ENCODE measurements around the gene ROM1. TPM values are rescaled to one million over a fixed set of nuclear protein-coding genes. Genes with fewer than 3 reads are reported as not detected.
A peak's percentile ranks its signal among the peaks of the same experiment; 100 is the strongest.

ROM1 gene
- total RNA-seq, 4 donors from 2014 or later = 3.7 to 11.9 (median 10.1) TPM

GRCh38 chr11:62644220-62644619 is 31.2 kb downstream of the ROM1 start:
- no peaks in the 10 kb centered on the region for H3K9me3 ChIP-seq
- WGBS = 79% methylated on average over 8 of the region's 8 CpGs
- peak overlapping the region in 1 of 4 donors; percentile 92 for H3K27ac ChIP-seq (replicated peaks in 1 of 4)
- no peak for TF ChIP-seq EP300 (IDR thresholded peaks at IDR 0.05)
- no peak for TF ChIP-seq POLR2AphosphoS5 (IDR thresholded peaks at IDR 0.05)
- no peak for TF ChIP-seq CTCF (IDR thresholded peaks at IDR 0.05)
- no peak for TF ChIP-seq POLR2A (IDR thresholded peaks at IDR 0.05; ENCODE audit: low read depth)
- H3K4me3 ChIP-seq = no peak overlapping the region
- peaks cover 16 to 53% (median 46%) of the 10 kb centered on the region in 4 donors for H3K36me3 ChIP-seq
- no peak for DNase-seq (ENCODE audit: extremely low spot score)
- H3K27me3 ChIP-seq = no peaks in the 10 kb centered on the region
- intact Hi-C loops (cut with DNase I) = no loop called here
- H3K4me1 ChIP-seq = peaks cover 26 to 41% (median 31%) of the 10 kb centered on the region in 4 donors

GRCh38 chr11:62645671-62645945 is 32.6 kb downstream of the ROM1 start:
- Histone ChIP-seq H3K4me3 (peak overlapping the region; percentile 81 to 96 (median 86)), H3K27me3 (no peaks in the 10 kb centered on the region), H3K36me3 (peaks cover 23 to 56% (median 46%) of the 10 kb centered on the region in 4 donors), H3K9me3 (no peaks in the 10 kb centered on the region), H3K4me1 (peaks cover 26 to 43% (median 32%) of the 10 kb centered on the region in 4 donors), H3K27ac (replicated peaks in 1 of 4) (peak overlapping the region; percentile 91 to 96 (median 92))
- intact Hi-C loops (cut with DNase I) = no loop called here
- TF ChIP-seq POLR2AphosphoS5 (IDR thresholded peaks at IDR 0.05) = no peak
- TF ChIP-seq EP300 (IDR thresholded peaks at IDR 0.05) = no peak
- TF ChIP-seq POLR2A (IDR thresholded peaks at IDR 0.05; ENCODE audit: low read depth) = no peak
- TF ChIP-seq CTCF (IDR thresholded peaks at IDR 0.05) = no peak
- no peak for DNase-seq (ENCODE audit: extremely low spot score)
- WGBS = 11% methylated on average over 11 of the region's 11 CpGs

GRCh38 chr11:62645946-62646824 is 33.1 kb downstream of the ROM1 start, which contains the start of gene GANAB:
GANAB (minus strand) TSS chr11:62646613; CDS start chr11:62646599, 14 bp downstream.
- Histone ChIP-seq H3K4me3 (peak within 1 kb of the TSS; percentile 81 to 96 (median 86)), H3K4me1 (peaks cover 26 to 48% (median 36%) of the 10 kb centered on the region in 4 donors), H3K9me3 (no peaks in the 10 kb centered on the region), H3K27ac (replicated peaks in 1 of 4) (peak within 1 kb of the TSS; percentile 91 to 96 (median 92)), H3K36me3 (peaks cover 23 to 56% (median 46%) of the 10 kb centered on the region in 4 donors), H3K27me3 (no peaks in the 10 kb centered on the region)
- peak; percentile 100 for DNase-seq (ENCODE audit: extremely low spot score)
- WGBS = 0% methylated on average over 33 of the region's 73 CpGs
- intact Hi-C loops (cut with DNase I) = no loop called here
- peak in 1 of 3 experiments; percentile 3 for TF ChIP-seq CTCF (IDR thresholded peaks at IDR 0.05)
- TF ChIP-seq EP300 (IDR thresholded peaks at IDR 0.05) = no peak
- peak; percentile 72 for TF ChIP-seq POLR2A (IDR thresholded peaks at IDR 0.05; ENCODE audit: low read depth)
- TF ChIP-seq POLR2AphosphoS5 (IDR thresholded peaks at IDR 0.05) = peak; percentile 90 to 91

- 38% methylated on average over 17 of the region's 32 CpGs for WGBS
- no peak for DNase-seq (ENCODE audit: extremely low spot score)
- Histone ChIP-seq H3K36me3 (peaks cover 23 to 54% (median 46%) of the 10 kb centered on the region in 4 donors), H3K4me3 (peak overlapping the region; percentile 81 to 96 (median 86)), H3K27ac (replicated peaks in 1 of 4) (peak overlapping the region; percentile 45 to 92 (median 91)), H3K9me3 (no peaks in the 10 kb centered on the region), H3K4me1 (peaks cover 34 to 57% (median 41%) of the 10 kb centered on the region in 4 donors), H3K27me3 (no peaks in the 10 kb centered on the region)
- TF ChIP-seq POLR2AphosphoS5 (IDR thresholded peaks at IDR 0.05) = no peak
- TF ChIP-seq EP300 (IDR thresholded peaks at IDR 0.05) = no peak
- no peak for TF ChIP-seq POLR2A (IDR thresholded peaks at IDR 0.05; ENCODE audit: low read depth)
- no peak for TF ChIP-seq CTCF (IDR thresholded peaks at IDR 0.05)
- intact Hi-C loops (cut with DNase I) = no loop called here
Observed at GRCh38 chr11:62646825-62647608, 34.0 kb downstream of the ROM1 start.

Measured in esophagus muscularis mucosa (tissue), 4 donors.